Tibial artery (tissue), 4 donors: ENCODE results near the gene MTFR2.
A peak's percentile ranks its signal among the peaks of the same experiment; 100 is the strongest.

Source experiments
- DNase-seq, 2 donors: peaks; one replicate each; pipeline ENCODE4 v3.0.0-alpha.2; 2019
- H3K27ac ChIP-seq, 2 donors: fragments of 200-600 bp; sonication (generic) in 1 of 2; 1 replicate in 1 of 2; 2 replicates in 1 of 2; pipeline ENCODE4 v1.5.1; 2018 to 2019; ENCODE audit warnings: mild to moderate bottlenecking in 1 of 2
- H3K27me3 ChIP-seq, 2 donors: fragments of 200-600 bp; sonication (generic) in 1 of 2; one replicate each; pipeline versions ENCODE4 v1.5.1 to v1.6.0; 2016 to 2019
- H3K36me3 ChIP-seq, 3 donors: fragments of 200-600 bp; sonication (generic) in 2 of 3; one replicate each; pipeline ENCODE4 v1.5.1; 2016 to 2019; ENCODE audit warnings: mild to moderate bottlenecking in 2 of 3
- H3K4me1 ChIP-seq, 4 donors: fragments of 200-600 bp; sonication (generic) in 2 of 4; 1 replicate in 3 of 4; 2 replicates in 1 of 4; pipeline ENCODE4 v1.5.1; 2016 to 2019
- H3K4me3 ChIP-seq, 2 donors: fragments of 200-600 bp; sonication (generic) in 1 of 2; 1 replicate in 1 of 2; 2 replicates in 1 of 2; pipeline ENCODE4 v1.5.1; 2018 to 2019; ENCODE audit warnings: mild to moderate bottlenecking in 2 of 2
- H3K9me3 ChIP-seq, 3 donors: fragments of 200-600 bp; sonication (generic) in 1 of 3; one replicate each; pipeline ENCODE4 v1.5.1; 2016 to 2019
- intact Hi-C: fragments of 100-400 bp; cut with DNase I; formaldehyde crosslinking; loops from one replicate; pipeline ENCODE4 v1.15.0; 2023; ENCODE audit warnings: low total_unique reads
- TF ChIP-seq, protein P1 (sequence below), 2 experiments: fragments of 200-600 bp in 1 of 2; fragments of 450-650 bp in 1 of 2; IDR thresholded peaks; one replicate each; pipeline ENCODE4 v1.5.1; 2017 to 2019; ENCODE audit warnings: antibody characterized with exemption in 2 of 2, mild to moderate bottlenecking in 1 of 2, moderate library complexity in 1 of 2

MTFR2 gene

DNA sequence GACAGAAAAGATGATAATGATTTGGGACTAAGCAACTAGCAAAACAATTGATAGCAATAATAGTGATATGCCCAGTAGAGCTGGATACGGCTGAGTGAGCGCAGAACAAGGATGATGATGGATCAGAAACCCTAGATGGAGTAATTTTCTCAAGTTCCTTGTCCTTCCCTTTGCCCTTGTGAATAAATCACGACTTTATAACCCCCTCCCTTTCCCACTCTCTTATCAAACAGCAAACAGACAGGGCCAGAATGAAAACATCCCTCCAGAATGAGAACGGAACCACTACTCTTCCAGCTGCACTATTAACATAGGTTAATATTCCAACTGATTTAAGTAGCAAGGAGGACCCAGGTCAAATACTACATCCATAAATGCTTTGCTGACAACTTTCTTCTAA, 1.3 kb upstream of the MTFR2 start:
- DNase-seq: no peak
- intact Hi-C loops: loop anchor here (2.0 kb wide), 1 partner anchor 37 kb away; the partner anchor contains the start of gene BCLAF1
- Histone ChIP-seq H3K36me3 (peaks cover 0 to 8% (median 0%) of the 10 kb centered on the region in 3 donors), H3K27me3 (no peaks in the 10 kb centered on the region), H3K4me3 (no peak overlapping the region), H3K4me1 (peaks cover 0 to 15% (median 6%) of the 10 kb centered on the region in 4 donors), H3K27ac (no peak overlapping the region), H3K9me3 (no peaks in the 10 kb centered on the region)
- TF ChIP-seq, protein P1, sequence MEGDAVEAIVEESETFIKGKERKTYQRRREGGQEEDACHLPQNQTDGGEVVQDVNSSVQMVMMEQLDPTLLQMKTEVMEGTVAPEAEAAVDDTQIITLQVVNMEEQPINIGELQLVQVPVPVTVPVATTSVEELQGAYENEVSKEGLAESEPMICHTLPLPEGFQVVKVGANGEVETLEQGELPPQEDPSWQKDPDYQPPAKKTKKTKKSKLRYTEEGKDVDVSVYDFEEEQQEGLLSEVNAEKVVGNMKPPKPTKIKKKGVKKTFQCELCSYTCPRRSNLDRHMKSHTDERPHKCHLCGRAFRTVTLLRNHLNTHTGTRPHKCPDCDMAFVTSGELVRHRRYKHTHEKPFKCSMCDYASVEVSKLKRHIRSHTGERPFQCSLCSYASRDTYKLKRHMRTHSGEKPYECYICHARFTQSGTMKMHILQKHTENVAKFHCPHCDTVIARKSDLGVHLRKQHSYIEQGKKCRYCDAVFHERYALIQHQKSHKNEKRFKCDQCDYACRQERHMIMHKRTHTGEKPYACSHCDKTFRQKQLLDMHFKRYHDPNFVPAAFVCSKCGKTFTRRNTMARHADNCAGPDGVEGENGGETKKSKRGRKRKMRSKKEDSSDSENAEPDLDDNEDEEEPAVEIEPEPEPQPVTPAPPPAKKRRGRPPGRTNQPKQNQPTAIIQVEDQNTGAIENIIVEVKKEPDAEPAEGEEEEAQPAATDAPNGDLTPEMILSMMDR (IDR thresholded peaks at IDR 0.05): no peak

DNA sequence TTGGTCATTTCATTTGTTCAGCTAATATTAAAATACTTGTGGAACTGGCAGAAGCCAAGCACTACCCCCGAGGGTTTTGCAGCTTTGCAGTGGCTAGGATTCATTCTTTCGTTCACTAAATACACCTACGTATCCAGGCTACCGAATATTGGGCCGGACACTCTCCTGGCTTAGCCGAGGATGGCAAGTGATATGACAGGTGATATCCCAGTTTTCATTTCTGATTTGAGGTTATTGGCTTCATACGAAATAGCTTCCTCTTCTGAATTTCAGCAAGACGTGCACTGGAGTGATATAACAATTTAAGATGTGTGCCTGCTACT, 536 bp upstream of the MTFR2 start:
- H3K4me1 ChIP-seq: peaks cover 0 to 15% (median 6%) of the 10 kb centered on the region in 4 donors
- H3K27ac ChIP-seq: peak overlapping the region; percentile 47 to 52
- no peaks in the 10 kb centered on the region for H3K9me3 ChIP-seq
- intact Hi-C loops: loop anchor here (2.0 kb wide), 1 partner anchor 38 kb away; the partner anchor contains the start of gene BCLAF1
- H3K36me3 ChIP-seq: peaks cover 0 to 2% (median 0%) of the 10 kb centered on the region in 3 donors
- DNase-seq: no peak
- H3K27me3 ChIP-seq: no peaks in the 10 kb centered on the region
- H3K4me3 ChIP-seq: peak overlapping the region; percentile 56 to 57
- TF ChIP-seq, protein P1 (IDR thresholded peaks at IDR 0.05): no peak

DNA sequence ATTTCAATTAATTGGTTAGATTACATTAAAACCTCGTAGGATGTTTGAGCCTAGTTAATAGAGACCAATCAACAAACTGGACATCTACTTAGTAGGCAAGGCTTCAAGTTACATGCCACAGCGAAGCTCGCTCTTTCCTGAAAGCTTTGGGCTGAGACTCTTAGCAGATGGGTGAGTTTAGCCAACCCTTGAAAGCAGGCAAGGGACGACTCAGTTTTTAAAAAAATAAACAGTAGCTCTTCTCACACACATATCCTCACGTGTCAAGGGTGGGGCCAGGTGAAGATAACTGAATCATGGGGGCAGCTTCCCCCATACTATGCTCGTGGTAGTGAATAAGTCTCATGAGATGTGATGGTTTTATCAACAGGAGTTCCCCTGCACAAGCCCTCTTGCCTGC, 775 bp downstream of the MTFR2 start:
- H3K9me3 ChIP-seq: no peaks in the 10 kb centered on the region
- H3K27me3 ChIP-seq: no peaks in the 10 kb centered on the region
- DNase-seq: no peak
- peaks cover 0 to 15% (median 6%) of the 10 kb centered on the region in 4 donors for H3K4me1 ChIP-seq
- intact Hi-C loops: no loop called here
- H3K27ac ChIP-seq: no peak overlapping the region
- no peaks in the 10 kb centered on the region for H3K36me3 ChIP-seq
- peak overlapping the region; percentile 56 to 57 for H3K4me3 ChIP-seq
- TF ChIP-seq, protein P1 (IDR thresholded peaks at IDR 0.05): no peak

DNA sequence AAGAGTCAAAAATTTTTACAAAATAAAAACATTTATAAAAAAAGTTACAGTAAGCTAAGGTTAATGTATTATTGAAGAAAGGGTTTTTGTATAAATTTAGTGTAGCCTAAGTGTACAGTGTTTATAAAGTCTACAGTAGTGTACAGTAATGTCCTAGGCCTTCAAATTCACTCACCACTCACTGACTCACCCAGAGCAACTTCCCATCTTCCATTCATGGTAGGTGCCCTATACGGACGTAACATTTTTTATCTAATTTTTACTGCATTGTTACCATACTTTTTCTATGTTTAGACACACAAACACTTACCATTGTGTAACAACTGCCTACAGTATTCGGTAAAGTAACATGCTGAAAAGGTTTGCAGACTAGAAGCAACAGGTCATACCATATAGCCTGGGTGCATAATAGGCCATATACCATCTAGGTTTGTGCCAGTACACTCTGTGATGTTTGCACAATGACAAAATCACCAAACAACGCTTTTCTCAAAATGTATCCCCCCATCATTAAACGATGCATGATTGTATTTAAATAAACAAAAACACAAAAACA, 6.0 kb downstream of the MTFR2 start:
- Histone ChIP-seq H3K36me3 (no peaks in the 10 kb centered on the region), H3K4me1 (no peaks in the 10 kb centered on the region), H3K27ac (no peak overlapping the region), H3K9me3 (no peaks in the 10 kb centered on the region), H3K27me3 (no peaks in the 10 kb centered on the region), H3K4me3 (no peak overlapping the region)
- DNase-seq: no peak
- intact Hi-C loops: no loop called here
- TF ChIP-seq, protein P1 (IDR thresholded peaks at IDR 0.05): no peak

DNA sequence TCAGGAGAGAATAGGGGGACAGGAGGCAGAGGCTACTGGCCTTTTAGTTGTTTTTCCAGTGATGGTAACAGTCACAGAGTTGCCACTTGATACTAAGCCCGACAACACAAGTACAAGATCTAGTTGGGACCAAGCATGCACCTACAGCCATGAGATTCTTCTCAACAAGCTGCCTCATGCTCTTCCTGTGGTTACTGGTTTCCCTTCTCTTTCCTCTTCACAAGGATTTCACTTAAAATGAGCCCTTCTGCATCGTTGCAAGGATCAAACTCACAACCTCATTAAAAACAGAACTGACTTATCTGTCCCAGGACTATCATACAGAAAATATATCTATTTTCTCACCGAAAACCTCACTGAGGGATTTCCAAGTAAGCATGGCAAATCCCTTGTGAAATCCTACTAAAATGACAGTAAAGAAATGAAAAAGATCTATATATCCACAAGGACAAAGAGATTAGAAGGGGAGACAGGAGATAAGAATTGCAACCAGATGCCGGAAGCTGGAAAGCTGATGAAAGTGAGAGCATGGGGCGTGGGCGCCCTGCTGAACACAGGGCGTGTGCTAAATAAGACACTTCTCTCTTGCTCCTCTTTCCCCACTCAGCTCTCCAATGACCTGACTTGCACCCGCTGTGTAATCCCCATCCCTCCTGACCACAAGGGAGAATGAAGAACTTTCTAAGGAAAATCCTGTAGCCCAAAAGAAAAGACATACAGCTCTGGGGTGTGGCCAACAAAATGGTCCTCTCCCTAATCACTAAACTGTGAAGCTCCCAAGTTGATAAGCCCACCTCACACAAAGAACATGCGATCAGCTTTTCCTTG, 13.4 kb downstream of the MTFR2 start:
- no peaks in the 10 kb centered on the region for H3K27me3 ChIP-seq
- H3K27ac ChIP-seq: no peak overlapping the region
- no peak for DNase-seq

More for the DNA sequence above, 13.4 kb downstream of the MTFR2 start:
- TF ChIP-seq, protein P1 (IDR thresholded peaks at IDR 0.05): no peak
- no peak overlapping the region for H3K4me3 ChIP-seq
- no peaks in the 10 kb centered on the region for H3K9me3 ChIP-seq
- no peaks in the 10 kb centered on the region for H3K36me3 ChIP-seq
- intact Hi-C loops: no loop called here
- H3K4me1 ChIP-seq: no peaks in the 10 kb centered on the region
